HG03097 (cell line): Measurements from ENCODE around the gene LSM6.

ENCODE experiments used
- ATAC-seq: cut with Tn5 transposase; IDR thresholded peaks from one replicate; pipeline ENCODE4 v1.9.1; 2021; ENCODE audit not compliant: unreplicated experiment, low FRiP score

Gene LSM6

GRCh38 chr4:146183209-146183608, 7.7 kb downstream of the LSM6 start:
- ATAC-seq = no peak

GRCh38 chr4:146186041-146186440, 10.5 kb downstream of the LSM6 start:
- ATAC-seq = no peak

GRCh38 chr4:146186596-146186995, 11.1 kb downstream of the LSM6 start:
- ATAC-seq = no peak

- no peak for ATAC-seq
These were observed 14.9 kb downstream of the LSM6 start for GRCh38 chr4:146190456-146190855.

- ATAC-seq = no peak
These were observed 16.4 kb downstream of the LSM6 start for GRCh38 chr4:146191766-146192458.

GRCh38 chr4:146193628-146194027, 18.1 kb downstream of the LSM6 start:
- no peak for ATAC-seq

- no peak for ATAC-seq
These were observed 18.7 kb downstream of the LSM6 start for GRCh38 chr4:146194212-146194611.

GRCh38 chr4:146202665-146203064, 27.1 kb downstream of the LSM6 start:
- no peak for ATAC-seq

GRCh38 chr4:146207410-146207809, 31.9 kb downstream of the LSM6 start:
- ATAC-seq = no peak

GRCh38 chr4:146210890-146211289, 35.4 kb downstream of the LSM6 start:
- no peak for ATAC-seq

- no peak for ATAC-seq
These were observed 35.9 kb downstream of the LSM6 start for GRCh38 chr4:146211440-146211839.

GRCh38 chr4:146212781-146213180, 37.3 kb downstream of the LSM6 start:
- no peak for ATAC-seq

- ATAC-seq = no peak
These were observed 38.7 kb downstream of the LSM6 start, which contains the start of gene REELD1 for GRCh38 chr4:146214238-146214637. TSS of gene REELD1 (plus strand) at chr4:146214538. CDS start at chr4:146216953, 2,415 bp downstream.

- ATAC-seq = no peak
These were observed 46.8 kb downstream of the LSM6 start for GRCh38 chr4:146222313-146222712.

GRCh38 chr4:146224326-146224966, 48.9 kb downstream of the LSM6 start:
- ATAC-seq = no peak

- no peak for ATAC-seq
These were observed 53.9 kb downstream of the LSM6 start for GRCh38 chr4:146229406-146229805.

- no peak for ATAC-seq
These were observed 56.7 kb downstream of the LSM6 start for GRCh38 chr4:146232131-146232722.

- ATAC-seq = no peak
These were observed 60.2 kb downstream of the LSM6 start for GRCh38 chr4:146235654-146236177.

GRCh38 chr4:146236216-146236615, 60.7 kb downstream of the LSM6 start:
- ATAC-seq = no peak

GRCh38 chr4:146237092-146237491, 61.6 kb downstream of the LSM6 start:
- ATAC-seq = no peak

GRCh38 chr4:146238107-146238506, 62.6 kb downstream of the LSM6 start:
- no peak for ATAC-seq
